Transverse colon (tissue), 4 donors: ENCODE measurements around the gene NEDD4L. TPM values are rescaled to one million over a fixed set of nuclear protein-coding genes. Genes with fewer than 3 reads are reported as not detected.

Source experiments
- DNase-seq: peaks from one replicate; pipeline ENCODE4 v3.0.0-alpha.2; 2019
- H3K27ac ChIP-seq, 4 donors: fragments of 200-600 bp; sonication (generic); 2 replicates each; pipeline ENCODE4 v1.5.1; 2016 to 2018; ENCODE audit warnings: inconsistent platforms in 4 of 4
- H3K27me3 ChIP-seq: fragments of 200-600 bp; sonication (generic); 2 replicates; pipeline ENCODE4 v1.5.1; 2017; ENCODE audit warnings: inconsistent platforms
- H3K36me3 ChIP-seq, 4 donors: fragments of 200-600 bp; sonication (generic); 2 replicates each; pipeline ENCODE4 v1.5.1; 2017 to 2019; ENCODE audit warnings: inconsistent platforms in 4 of 4
- H3K4me1 ChIP-seq, 4 donors: fragments of 200-600 bp; sonication (generic); 2 replicates each; pipeline ENCODE4 v1.5.1; 2017 to 2020; ENCODE audit warnings: inconsistent platforms in 4 of 4
- H3K4me3 ChIP-seq, 4 donors: fragments of 200-600 bp; sonication (generic); 1 replicate in 1 of 4; 2 replicates in 3 of 4; pipeline versions ENCODE4 v1.5.1 to v1.6.1; 2017 to 2019; ENCODE audit warnings: inconsistent platforms in 4 of 4
- H3K9me3 ChIP-seq, 2 donors: fragments of 200-600 bp; sonication (generic); 2 replicates each; pipeline ENCODE4 v1.5.1; 2017 to 2019; ENCODE audit warnings: inconsistent platforms in 2 of 2
- EP300 ChIP-seq: sonication (generic); formaldehyde crosslinking; IDR thresholded peaks from one replicate; pipeline ENCODE4 v1.6.1; 2017; ENCODE audit warnings: antibody characterized with exemption, low read depth
- POLR2A ChIP-seq: fragments of 450-650 bp; IDR thresholded peaks from one replicate; pipeline ENCODE4 v1.6.1; 2016; ENCODE audit warnings: antibody characterized with exemption, mild to moderate bottlenecking, moderate library complexity
- POLR2AphosphoS5 ChIP-seq, 3 donors: sonication (generic); formaldehyde crosslinking; IDR thresholded peaks; one replicate each; pipeline ENCODE4 v1.6.1; 2016; ENCODE audit warnings: antibody characterized with exemption in 3 of 3
- WGBS, 2 donors: methylation state at CpG; one replicate each; pipeline ENCODE4 v1.1.5; 2018; ENCODE audit warnings: low coverage in 1 of 2; 5-methylcytosine and 5-hydroxymethylcytosine counted together
- in situ Hi-C, 4 donors: fragments of 200-750 bp; cut with MboI; loops; one replicate each; pipeline versions ENCODE4 v1.15.0 to v1.15.1; 2017; ENCODE audit warnings: low sequenced_read_pairs in 3 of 4, low pct_ligation_motif_present in 1 of 4, low pct_unique_long_range_greater_than_20kb in 1 of 4
- intact Hi-C: fragments of 100-400 bp; cut with DNase I; formaldehyde crosslinking; loops from one replicate; pipeline ENCODE4 v1.15.1; 2023; ENCODE audit warnings: low total_unique reads
- total RNA-seq, 4 donors: library from RNA; depleted of rRNA; stranded (reverse); fragments of >200 nt; gene quantifications; one replicate each; pipeline ENCODE4 v1.1.0, GENCODE V29; 2016
- TF ChIP-seq, protein P1 (sequence below), 5 experiments: fragments of 200-600 bp in 3 of 5; fragments of 450-650 bp in 2 of 5; sonication (generic) in 3 of 5; IDR thresholded peaks; 1 replicate in 2 of 5; 2 replicates in 3 of 5; pipeline ENCODE4 v1.5.1; 2016 to 2017; ENCODE audit warnings: antibody characterized with exemption in 5 of 5, inconsistent platforms in 3 of 5, mild to moderate bottlenecking in 2 of 5, moderate library complexity in 1 of 5

Gene NEDD4L
- total RNA-seq, 4 donors from 2014 or later: 217 to 773 (median 305) TPM

DNA sequence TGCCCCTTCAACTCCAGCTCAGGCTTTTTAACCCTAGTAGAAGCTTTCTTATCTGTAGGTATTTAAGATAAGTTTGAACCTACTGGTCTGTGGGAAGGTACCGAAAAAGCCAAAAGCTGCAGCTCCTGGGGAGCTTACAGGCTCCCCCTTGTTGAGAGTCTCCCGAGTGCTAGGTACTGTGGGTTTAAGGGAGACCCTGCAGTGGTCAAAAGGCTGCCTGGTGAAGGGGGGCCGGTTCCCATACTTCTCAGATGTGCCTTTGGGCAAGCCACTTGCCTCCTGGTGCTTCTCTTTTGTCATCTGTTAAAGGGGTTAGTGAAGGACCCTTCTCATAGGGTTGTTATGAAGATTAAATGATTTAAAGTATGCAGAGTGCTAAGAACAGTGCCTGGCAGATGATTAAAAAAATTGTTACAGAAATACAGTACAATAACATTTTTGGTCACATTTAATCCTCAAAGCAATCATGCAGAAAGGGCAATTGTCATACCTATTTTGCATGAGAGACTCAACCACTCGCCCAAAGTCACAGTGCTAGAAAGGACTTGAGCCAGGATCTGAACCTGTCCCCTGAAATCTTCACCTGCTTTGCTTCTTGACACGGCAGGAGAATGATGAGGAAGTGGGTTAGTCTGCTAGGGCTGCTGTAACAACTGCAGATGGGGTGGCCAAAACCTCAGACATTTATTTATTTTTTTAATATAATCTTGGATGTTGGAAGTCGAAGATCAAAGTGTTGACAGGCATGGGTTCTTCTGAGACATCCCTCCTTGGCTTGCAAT, 62.5 kb downstream of the NEDD4L start:
- H3K4me1 ChIP-seq: peaks cover 0 to 15% (median 0%) of the 10 kb centered on the region in 4 donors
- WGBS, 2 donors: 60 to 73% methylated on average over 2 to 6 of the region's 6 CpGs
- DNase-seq: no peak
- H3K27me3 ChIP-seq: no peaks in the 10 kb centered on the region
- intact Hi-C loops: no loop called here
- no peak overlapping the region for H3K27ac ChIP-seq
- TF ChIP-seq, protein P1, sequence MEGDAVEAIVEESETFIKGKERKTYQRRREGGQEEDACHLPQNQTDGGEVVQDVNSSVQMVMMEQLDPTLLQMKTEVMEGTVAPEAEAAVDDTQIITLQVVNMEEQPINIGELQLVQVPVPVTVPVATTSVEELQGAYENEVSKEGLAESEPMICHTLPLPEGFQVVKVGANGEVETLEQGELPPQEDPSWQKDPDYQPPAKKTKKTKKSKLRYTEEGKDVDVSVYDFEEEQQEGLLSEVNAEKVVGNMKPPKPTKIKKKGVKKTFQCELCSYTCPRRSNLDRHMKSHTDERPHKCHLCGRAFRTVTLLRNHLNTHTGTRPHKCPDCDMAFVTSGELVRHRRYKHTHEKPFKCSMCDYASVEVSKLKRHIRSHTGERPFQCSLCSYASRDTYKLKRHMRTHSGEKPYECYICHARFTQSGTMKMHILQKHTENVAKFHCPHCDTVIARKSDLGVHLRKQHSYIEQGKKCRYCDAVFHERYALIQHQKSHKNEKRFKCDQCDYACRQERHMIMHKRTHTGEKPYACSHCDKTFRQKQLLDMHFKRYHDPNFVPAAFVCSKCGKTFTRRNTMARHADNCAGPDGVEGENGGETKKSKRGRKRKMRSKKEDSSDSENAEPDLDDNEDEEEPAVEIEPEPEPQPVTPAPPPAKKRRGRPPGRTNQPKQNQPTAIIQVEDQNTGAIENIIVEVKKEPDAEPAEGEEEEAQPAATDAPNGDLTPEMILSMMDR (IDR thresholded peaks at IDR 0.05): no peak
- TF ChIP-seq EP300: no peak
- no peak for TF ChIP-seq POLR2AphosphoS5 (IDR thresholded peaks at IDR 0.05)
- TF ChIP-seq POLR2A: no peak
- H3K9me3 ChIP-seq: no peaks in the 10 kb centered on the region
- no peak overlapping the region for H3K4me3 ChIP-seq
- in situ Hi-C loops: loop anchor here in 2 of 4 donors (25.0 kb wide), 2 partner anchors 144 to 219 kb away; no protein-coding TSS in a partner anchor
- H3K36me3 ChIP-seq: no peaks in the 10 kb centered on the region

- H3K9me3 ChIP-seq: no peaks in the 10 kb centered on the region
- in situ Hi-C loops: loop anchor here in 2 of 4 donors (25.0 kb wide), 2 partner anchors 147 to 222 kb away; no protein-coding TSS in a partner anchor
- H3K27me3 ChIP-seq: no peaks in the 10 kb centered on the region
- no peaks in the 10 kb centered on the region for H3K4me1 ChIP-seq
- no peak for DNase-seq
- H3K36me3 ChIP-seq: no peaks in the 10 kb centered on the region
- WGBS, 2 donors: 80 to 86% methylated on average over 1 to 2 of the region's 2 CpGs
- no peak overlapping the region for H3K4me3 ChIP-seq
- TF ChIP-seq EP300 (no peak), POLR2AphosphoS5 (IDR thresholded peaks at IDR 0.05) (no peak), POLR2A (no peak)
- TF ChIP-seq, protein P1 (IDR thresholded peaks at IDR 0.05): no peak
- H3K27ac ChIP-seq: no peak overlapping the region
- intact Hi-C loops: no loop called here
These were observed 65.2 kb downstream of the NEDD4L start for GRCh38 chr18:58109256-58109655.

DNA sequence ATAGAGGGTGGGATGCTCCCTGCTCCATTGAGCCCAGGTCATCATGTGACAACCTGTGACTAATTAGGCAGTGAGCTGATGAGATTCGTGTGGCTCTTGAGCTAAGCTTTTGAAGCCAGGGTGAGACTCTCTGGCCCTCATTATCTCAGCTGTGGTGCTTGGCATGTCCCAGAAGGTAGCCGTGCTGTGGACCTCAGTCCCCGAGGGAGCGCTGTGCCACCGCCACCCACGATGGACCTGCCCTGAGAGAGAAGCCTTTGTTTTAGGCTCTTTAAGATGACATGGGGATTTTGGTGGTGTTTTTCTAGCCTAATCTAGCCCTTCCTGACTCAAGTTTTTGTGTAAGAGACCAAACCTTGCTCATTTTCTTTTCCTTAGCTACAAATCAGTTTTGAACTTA, 66.4 kb downstream of the NEDD4L start:
- intact Hi-C loops (no loop called here), in situ Hi-C loops (loop anchor here (10.0 to 25.0 kb wide), 4 partner anchors 46 to 223 kb away; no protein-coding TSS in a partner anchor)
- no peak overlapping the region for H3K27ac ChIP-seq
- no peak overlapping the region for H3K4me3 ChIP-seq
- H3K9me3 ChIP-seq: no peaks in the 10 kb centered on the region
- H3K36me3 ChIP-seq: no peaks in the 10 kb centered on the region
- TF ChIP-seq EP300 (no peak), POLR2A (no peak)
- H3K27me3 ChIP-seq: no peaks in the 10 kb centered on the region
- 68% methylated on average over 6 of the region's 6 CpGs; no CpG with 5 or more reads in 1 of the 2 donors for WGBS, 2 donors
- DNase-seq: no peak
- no peaks in the 10 kb centered on the region for H3K4me1 ChIP-seq

DNA sequence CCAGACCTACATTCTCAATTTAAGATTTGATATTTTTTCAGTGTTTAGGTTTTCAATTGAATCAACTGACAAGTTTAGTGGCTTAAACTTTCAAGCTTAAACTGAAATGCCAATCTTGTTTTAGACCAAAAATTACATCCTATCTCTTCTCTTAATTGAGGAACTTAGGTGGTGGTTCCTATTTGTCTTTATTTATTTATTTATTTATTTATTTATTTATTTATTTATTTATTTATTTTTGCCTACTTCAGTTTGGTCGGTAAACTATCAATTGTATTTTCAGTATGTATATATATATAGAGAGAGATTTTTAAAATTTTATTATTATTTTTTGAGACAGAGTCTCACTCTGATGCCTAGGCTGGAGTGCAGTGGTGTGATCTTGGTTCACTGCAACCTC, 68.1 kb downstream of the NEDD4L start:
- H3K36me3 ChIP-seq: no peaks in the 10 kb centered on the region
- H3K27ac ChIP-seq: no peak overlapping the region
- 89 to 100% methylated on average over 1 of the region's 1 CpG for WGBS, 2 donors
- no peaks in the 10 kb centered on the region for H3K9me3 ChIP-seq
- no peak for DNase-seq
- no peak overlapping the region for H3K4me3 ChIP-seq
- TF ChIP-seq POLR2AphosphoS5 (IDR thresholded peaks at IDR 0.05) (no peak), POLR2A (no peak), EP300 (no peak)
- TF ChIP-seq, protein P1 (IDR thresholded peaks at IDR 0.05): no peak
- in situ Hi-C loops (loop anchor here (10.0 to 25.0 kb wide), 4 partner anchors 47 to 225 kb away; no protein-coding TSS in a partner anchor), intact Hi-C loops (no loop called here)
- H3K4me1 ChIP-seq: peaks cover under 1 to 4% (median 2%) of the 10 kb centered on the region in 4 donors
- H3K27me3 ChIP-seq: no peaks in the 10 kb centered on the region
